HG03378 (cell line): Measurements from ENCODE around the gene ZNF750.

Experiments used
- ATAC-seq: cut with Tn5 transposase; IDR thresholded peaks from one replicate; pipeline ENCODE4 v1.9.1; 2021; ENCODE audit warnings: mild to moderate bottlenecking, moderate library complexity; ENCODE audit not compliant: unreplicated experiment

ZNF750 gene

DNA sequence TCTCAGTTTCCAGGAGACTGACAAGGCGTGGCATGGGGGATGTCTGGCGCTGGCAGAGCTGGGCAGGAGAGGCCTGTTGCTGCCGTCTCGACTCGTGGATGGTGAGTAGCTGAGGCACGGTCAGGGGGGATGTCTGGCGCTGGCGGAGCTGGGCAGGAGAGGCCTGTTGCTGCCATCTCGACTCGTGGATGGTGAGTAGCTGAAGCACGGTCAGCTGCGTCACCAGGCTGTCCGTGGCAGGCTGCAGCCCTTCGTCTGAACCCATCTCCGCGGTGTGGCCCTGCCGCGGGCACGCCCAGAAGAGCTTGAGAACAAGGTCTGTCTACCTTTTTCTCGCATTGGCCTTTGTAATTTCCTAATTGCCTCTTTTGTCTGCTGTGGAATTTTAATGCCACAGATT is 25.0 kb downstream of the ZNF750 start:
- ATAC-seq = no peak

DNA sequence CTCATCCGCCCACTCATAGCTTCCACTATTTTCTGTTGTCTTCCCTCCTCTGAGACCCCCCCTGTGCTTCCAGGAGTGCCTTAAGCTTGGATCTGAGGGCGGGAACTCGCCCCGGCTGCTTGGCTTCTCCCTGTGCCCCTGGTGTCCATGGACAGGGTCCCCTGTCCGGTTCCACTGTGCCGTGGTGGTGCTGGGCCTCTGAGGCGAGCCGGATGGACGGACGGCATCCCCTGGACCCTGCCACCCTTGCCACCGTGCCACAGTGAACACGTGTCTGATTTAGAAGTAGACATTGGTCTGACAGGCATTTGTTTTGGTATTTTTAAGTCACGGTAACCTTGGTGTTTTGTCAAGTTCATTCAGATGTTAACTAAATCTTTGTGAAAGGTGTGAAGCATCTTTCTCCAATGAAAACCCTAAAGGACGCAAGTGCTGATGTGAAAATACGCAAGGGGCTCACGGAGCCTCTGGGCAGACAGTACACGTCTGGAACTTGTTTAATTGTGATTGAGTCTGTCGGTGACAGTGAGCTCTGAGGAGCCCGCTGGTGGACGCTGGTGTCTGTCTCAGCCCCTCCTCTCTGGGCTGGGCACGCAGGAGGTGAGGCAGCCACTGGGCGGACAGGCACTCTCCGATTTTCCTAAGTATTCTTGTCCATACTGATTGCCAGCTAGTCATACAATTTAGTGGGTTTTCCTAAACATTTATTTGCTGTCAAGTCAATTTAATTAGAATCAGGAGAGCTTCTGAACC is 26.3 kb downstream of the ZNF750 start:
- no peak for ATAC-seq

- ATAC-seq = no peak
Measured at GRCh38 chr17:82812601-82813000, 27.2 kb downstream of the ZNF750 start.

GRCh38 chr17:82812058-82812457 is 27.8 kb downstream of the ZNF750 start:
- ATAC-seq = no peak

- ATAC-seq = no peak
Measured at GRCh38 chr17:82810644-82811430, 29.0 kb downstream of the ZNF750 start.

DNA sequence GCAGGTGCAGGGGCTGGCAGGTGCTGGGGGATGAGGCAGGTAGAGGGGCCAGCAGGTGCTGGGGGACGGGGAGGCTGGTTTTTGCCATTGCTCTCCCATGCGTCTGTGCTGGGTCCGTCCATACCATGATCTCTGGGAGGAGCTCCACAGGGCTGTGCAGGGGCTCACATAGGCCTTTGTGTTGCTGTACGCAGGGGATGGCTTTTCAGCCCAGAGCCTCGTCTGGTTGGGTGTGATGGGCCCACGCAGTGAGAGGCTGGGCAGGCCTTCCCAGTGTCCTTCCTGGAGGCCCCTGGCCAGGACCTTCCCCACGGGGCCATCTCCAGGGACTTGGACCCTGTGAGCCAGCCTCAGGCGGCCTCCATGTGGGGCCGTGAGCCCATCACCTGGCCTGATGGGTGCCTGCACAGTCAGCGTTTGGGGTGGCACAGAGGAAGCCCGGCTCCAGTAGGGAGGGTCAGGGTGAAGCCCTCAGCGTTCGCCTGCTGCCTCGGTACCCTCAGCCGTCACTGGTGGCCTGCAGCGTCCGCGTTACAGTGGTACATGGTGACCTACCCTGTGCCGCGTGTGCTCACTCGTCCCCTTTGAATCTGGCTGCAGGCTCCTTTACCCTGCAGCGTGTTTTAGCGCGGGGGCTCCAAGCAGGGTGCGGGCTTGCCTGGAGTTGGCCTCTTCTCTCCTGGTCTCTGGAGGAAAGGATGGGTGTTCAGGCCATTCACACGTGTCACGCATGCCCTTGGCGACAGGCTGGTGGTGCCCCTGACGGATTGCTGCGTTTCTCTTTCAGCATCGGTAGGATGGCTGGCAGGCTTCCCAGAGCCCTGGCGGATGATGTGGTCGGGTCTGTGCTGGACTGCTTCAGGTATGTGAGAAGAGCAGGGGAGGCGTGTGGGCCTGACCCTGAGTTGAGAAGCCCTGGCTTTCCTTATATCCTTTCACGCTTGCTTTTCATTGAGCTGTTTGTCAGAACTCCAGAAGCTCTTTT is 30.6 kb downstream of the ZNF750 start:
- no peak for ATAC-seq

DNA sequence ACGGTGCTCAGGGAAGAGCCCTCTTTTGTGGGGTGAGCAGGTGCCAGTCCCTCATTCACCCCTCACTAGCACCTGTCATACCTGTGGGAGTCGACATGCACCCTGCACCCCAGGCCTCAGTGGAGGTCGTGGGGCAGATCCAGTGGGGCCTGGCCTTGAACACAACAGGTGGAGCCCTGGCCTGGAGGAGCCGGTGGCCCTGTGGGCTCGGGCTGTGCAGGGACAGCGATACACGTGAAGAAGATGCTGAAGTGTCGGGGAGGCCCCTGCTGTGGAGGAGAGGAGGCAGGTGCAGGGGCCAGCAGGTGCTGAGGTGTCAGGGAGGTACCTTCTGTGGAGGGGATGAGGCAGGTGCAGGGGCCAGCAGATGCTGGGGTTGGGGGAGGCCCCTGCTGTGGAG is 31.8 kb downstream of the ZNF750 start:
- no peak for ATAC-seq

DNA sequence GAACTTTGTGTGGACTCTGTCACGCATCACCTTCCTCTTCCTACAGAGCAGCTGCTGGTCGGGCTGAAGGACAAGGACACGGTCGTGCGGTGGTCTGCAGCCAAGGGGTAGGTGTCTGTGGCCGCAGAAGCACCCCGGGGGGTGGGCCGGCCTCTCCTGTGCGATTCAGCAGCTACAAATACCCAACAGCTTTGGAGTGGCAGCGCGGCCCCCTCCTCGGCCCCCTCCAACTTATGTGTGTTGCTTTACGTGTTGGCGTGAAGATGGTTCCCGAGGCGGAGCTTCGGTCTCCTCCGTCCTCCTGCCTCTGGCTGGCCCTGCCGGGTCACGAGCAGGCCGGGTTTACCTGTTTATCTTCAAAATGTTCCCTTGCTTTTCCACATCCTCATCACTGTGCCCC is 32.3 kb downstream of the ZNF750 start:
- ATAC-seq = no peak

- ATAC-seq = no peak
Measured at GRCh38 chr17:82807101-82807500, 32.7 kb downstream of the ZNF750 start.

- ATAC-seq = no peak
Measured at GRCh38 chr17:82806645-82807044, 33.2 kb downstream of the ZNF750 start.

DNA sequence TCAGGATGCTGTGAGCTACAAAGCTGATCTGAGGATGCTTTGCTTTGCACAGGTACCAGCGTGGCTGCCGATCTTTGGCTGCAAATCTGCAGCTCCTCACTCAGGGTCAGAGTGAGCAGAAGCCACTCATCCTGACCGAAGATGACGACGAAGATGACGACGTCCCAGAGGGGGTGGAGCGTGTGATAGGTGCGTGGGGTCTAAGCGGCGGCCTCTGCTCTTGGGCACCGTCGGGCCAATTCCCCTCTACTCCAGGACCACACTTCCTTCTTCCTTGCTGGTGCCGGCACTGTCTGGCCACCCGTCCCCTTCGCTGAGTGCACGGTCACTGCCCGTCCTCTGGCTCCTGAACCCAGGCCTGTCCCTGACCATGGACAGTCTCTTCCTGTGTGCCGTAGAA is 34.0 kb downstream of the ZNF750 start:
- no peak for ATAC-seq

GRCh38 chr17:82805254-82805653 is 34.6 kb downstream of the ZNF750 start:
- no peak for ATAC-seq

DNA sequence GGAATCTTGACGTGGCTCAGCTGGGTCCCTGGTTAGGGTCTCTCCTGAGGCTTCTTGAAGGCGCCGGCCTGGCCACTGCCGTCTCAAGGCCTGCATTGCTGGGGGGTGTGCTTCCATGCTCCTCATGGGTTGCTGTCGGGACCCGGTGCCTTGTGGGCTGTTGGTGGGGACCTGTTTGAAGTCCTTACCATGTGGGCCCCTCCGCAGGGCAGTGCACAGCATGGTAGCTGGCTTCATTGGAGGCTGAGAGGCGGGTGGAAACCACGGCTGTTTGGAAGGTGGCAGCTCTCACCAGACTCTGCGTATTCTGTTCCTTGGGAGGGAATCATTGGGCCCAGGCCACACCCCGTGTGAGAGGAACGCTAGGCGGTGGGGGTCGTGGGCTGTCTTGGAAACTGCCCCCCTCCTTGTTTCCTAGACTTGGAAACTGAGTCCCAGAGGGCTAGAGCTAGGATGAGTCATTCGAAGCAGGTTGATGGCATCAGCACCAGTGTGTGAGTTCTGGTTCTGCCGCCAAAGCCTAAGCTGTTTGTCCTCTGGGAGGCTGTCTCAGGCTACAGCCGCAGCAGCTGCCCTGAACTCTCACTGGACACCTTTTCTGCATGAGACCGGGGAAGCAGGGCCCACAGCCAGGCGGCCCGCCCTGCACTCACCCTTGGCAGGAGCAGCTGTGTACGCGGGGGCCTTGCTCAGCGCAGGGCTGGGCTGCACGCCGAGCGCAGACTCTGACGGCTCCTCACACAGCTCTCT is 35.2 kb downstream of the ZNF750 start:
- no peak for ATAC-seq

DNA sequence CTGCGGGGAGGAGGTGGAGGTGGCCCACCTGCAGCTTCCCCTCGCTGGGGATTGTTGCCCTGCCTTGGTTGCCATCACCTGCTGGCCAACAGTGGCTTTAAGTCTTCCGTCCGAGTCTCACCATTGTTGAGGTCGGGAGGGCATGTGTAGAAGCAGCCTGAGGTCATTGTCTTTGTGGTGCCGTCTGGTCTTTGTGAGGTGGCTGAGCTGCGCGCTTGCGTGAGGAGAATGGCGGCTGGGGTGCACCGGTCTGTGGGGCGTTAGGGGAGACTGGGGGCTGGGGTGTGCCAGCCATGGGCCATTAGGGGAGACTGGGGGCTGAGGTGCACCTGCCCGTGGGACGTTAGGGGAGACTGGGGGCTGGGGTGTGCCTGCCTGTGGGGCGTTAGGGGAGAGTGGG is 36.2 kb downstream of the ZNF750 start:
- ATAC-seq = no peak

GRCh38 chr17:82803185-82803584 is 36.6 kb downstream of the ZNF750 start:
- no peak for ATAC-seq

DNA sequence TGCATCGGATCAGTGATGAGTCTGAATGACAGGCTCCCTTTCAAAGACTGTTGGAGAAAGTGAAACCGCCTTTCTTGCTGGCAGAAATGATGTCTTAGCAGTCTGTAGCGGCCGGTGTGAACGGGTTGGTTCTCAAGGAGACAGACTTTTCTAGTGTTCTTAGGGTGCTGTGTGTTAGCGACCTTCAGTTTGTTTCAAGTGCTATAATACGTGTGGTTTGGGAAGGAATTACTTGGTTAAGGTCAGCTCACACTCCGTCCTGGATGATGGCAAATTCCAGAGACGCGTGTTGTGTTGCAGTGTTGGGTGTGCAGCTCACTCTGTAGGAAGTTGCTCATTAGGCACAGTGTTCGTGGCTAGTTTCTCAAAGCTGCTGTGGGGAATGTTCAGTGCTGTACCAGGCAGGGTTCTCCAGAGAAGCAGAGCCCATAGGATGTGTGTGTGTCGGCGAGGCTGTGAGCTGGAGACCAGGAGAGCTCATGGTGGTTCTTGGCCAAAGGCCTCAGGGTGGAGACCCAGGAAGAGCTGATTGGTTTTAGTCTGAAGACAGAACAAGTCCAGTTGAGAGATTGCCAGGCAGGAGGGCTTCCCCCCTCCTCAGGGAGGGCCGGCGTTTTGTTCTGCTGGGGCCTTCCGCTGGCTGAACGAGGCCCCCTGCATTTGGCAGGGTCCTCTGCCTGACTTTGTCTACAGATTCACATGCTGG is 37.6 kb downstream of the ZNF750 start:
- no peak for ATAC-seq

DNA sequence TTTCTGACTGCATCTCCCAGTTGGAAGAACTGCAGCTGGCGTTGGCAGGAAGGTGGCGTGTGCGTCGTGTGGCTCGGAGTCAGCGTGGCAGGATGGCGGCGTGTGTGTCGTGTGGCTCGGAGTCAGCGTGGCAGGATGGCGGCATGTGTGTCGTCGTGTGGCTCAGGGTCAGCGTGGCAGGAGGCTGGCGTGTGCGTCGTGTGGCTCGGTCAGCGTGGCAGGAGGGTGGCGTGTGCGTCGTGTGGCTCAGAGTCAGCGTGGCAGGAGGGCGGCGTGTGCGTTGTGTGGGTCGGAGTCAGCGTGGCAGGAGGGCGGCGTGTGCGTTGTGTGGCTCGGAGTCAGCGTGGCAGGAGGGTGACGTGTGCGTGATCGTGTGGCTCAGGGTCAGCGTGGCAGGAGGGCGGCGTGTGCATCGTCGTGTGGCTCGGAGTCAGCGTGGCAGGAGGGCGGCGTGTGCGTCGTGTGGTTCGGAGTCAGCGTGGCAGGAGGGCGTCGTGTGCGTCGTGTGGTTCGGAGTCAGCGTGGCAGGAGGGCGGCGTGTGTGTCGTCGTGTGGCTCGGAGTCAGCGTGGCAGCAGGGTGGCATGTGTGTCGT is 38.3 kb downstream of the ZNF750 start:
- no peak for ATAC-seq

GRCh38 chr17:82800885-82801284 is 38.9 kb downstream of the ZNF750 start:
- no peak for ATAC-seq

DNA sequence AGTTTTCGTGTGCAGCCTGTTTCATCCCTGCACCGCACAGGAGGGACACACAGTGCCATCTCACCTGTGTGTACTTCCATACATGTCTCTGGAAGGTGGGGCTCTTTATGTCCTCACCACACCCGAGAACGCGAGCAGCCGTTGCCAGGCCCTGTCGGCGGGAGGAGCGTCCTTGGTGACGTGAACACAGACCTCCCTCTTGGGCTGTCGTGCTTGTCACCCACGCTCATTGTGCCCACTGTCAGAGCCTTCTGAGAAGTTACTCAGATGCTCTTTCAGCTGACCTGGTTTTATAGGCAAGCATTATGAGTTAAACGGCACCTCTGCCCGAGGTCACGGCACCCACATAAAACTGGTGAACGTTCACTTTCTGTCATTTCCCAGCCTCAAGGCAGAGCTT is 40.2 kb downstream of the ZNF750 start:
- ATAC-seq = no peak

DNA sequence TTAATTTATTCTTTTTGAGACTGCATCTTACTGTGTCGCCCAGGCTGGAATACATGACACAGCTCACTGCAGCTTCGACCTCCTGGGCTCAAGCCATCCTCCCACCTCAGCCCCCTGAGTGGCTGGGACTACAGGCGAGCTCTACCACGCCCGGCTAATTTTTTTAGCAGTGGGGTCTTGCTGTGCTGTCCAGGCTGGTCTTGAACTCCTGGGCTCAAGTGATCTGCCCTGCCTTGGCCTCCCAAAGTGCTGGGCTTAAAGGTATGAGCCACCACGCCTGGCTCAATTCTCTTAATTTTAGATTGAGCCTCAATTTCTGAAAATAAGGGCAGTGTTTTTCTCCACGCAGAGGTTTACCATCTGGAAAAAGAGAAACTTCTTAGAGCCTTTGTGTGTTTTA is 41.1 kb downstream of the ZNF750 start:
- ATAC-seq = no peak
